ENCODE measurements around the gene ATP2C1.

The ATP2C1 gene

GRCh38 chr3:131025539-131025938 is 131.7 kb downstream of the ATP2C1 start:
- no peak for DNase-seq
- Histone ChIP-seq H3K9me3 (no peaks in the 10 kb centered on the region), H3K36me3 (no peaks in the 10 kb centered on the region; the same call in 1 of the 2 replicates), H3K4me1 (no peaks in the 10 kb centered on the region; the same call in 1 of the 2 replicates), H3K27me3 (no peaks in the 10 kb centered on the region), H3K4me3 (ENCODE audit: low read depth, low read length) (peak overlapping the region; percentile 86)
- TF ChIP-seq CTCF (IDR thresholded peaks at IDR 0.05; ENCODE audit: low read depth, low read length) = no peak

GRCh38 chr3:131026321-131027151 is 132.7 kb downstream of the ATP2C1 start, which contains the start of the genes ASTE1 and NEK11:
Gene ASTE1, minus strand, starts transcription at chr3:131026825. Its CDS starts 1,519 bp downstream, at chr3:131025306.
Gene NEK11, plus strand, starts transcription at chr3:131026877. Its CDS starts 2,832 bp downstream, at chr3:131029709.
- H3K36me3 ChIP-seq = no peaks in the 10 kb centered on the region
- H3K4me3 ChIP-seq (ENCODE audit: low read depth, low read length) = peak within 1 kb of the TSS; percentile 86
- TF ChIP-seq CTCF (IDR thresholded peaks at IDR 0.05; ENCODE audit: low read depth, low read length) = no peak
- DNase-seq = peak; percentile 91
- H3K9me3 ChIP-seq = no peaks in the 10 kb centered on the region
- H3K27me3 ChIP-seq = no peaks in the 10 kb centered on the region
- H3K4me1 ChIP-seq = no peaks in the 10 kb centered on the region; the same call in 1 of the 2 replicates

GRCh38 chr3:131028844-131029243 is 135.0 kb downstream of the ATP2C1 start:
- no peak for TF ChIP-seq CTCF (IDR thresholded peaks at IDR 0.05; ENCODE audit: low read depth, low read length)
- Histone ChIP-seq H3K36me3 (no peaks in the 10 kb centered on the region), H3K9me3 (no peaks in the 10 kb centered on the region), H3K4me1 (no peaks in the 10 kb centered on the region; the same call in 1 of the 2 replicates), H3K4me3 (ENCODE audit: low read depth, low read length) (no peak overlapping the region), H3K27me3 (no peaks in the 10 kb centered on the region)
- DNase-seq = no peak

GRCh38 chr3:131031660-131032059 is 137.8 kb downstream of the ATP2C1 start:
- H3K4me1 ChIP-seq = no peaks in the 10 kb centered on the region
- no peak for TF ChIP-seq CTCF (IDR thresholded peaks at IDR 0.05; ENCODE audit: low read depth, low read length)
- no peaks in the 10 kb centered on the region for H3K9me3 ChIP-seq
- no peak overlapping the region for H3K4me3 ChIP-seq (ENCODE audit: low read depth, low read length)
- DNase-seq = no peak
- H3K27me3 ChIP-seq = no peaks in the 10 kb centered on the region
- no peaks in the 10 kb centered on the region for H3K36me3 ChIP-seq

GRCh38 chr3:131033480-131034080 is 139.7 kb downstream of the ATP2C1 start:
- peak; percentile 67 for TF ChIP-seq CTCF (IDR thresholded peaks at IDR 0.05; ENCODE audit: low read depth, low read length)
- no peaks in the 10 kb centered on the region for H3K27me3 ChIP-seq
- no peak overlapping the region for H3K4me3 ChIP-seq (ENCODE audit: low read depth, low read length)
- H3K4me1 ChIP-seq = no peaks in the 10 kb centered on the region
- peak; percentile 25 for DNase-seq
- H3K9me3 ChIP-seq = no peaks in the 10 kb centered on the region
- no peaks in the 10 kb centered on the region for H3K36me3 ChIP-seq

Data from BE2C (cell line).